HG02623 (cell line): ENCODE results near the gene IRF8.
"Not testable (repeated sequence)": the region's sequence is repeated elsewhere in the genome, so short reads cannot be mapped to it uniquely, and the experiment has no call there.

Experiments
- ATAC-seq: cut with Tn5 transposase; IDR thresholded peaks from one replicate; pipeline ENCODE4 v1.9.1; 2021; ENCODE audit warnings: moderate library complexity; ENCODE audit not compliant: unreplicated experiment

Gene IRF8

DNA sequence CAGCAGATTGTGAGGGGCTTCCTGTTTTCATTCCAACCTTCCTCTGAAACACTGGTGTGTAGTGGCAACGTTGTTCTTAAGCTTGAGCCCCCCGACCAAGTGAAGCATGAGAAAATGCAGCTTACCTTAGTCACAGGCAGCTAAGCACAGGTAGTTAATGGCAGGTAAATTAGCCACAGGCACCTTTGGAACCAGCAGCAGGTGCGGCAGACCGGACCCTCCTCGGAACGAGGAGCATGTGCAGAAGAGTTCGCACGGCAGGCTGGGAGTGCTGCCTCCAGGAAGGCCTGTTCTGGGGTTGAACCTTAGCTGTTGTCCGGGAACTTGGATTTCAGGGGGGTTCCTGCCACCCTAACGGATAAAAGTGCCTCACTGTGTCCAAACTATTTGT lies 7.2 kb upstream of the IRF8 start:
- no peak for ATAC-seq

DNA sequence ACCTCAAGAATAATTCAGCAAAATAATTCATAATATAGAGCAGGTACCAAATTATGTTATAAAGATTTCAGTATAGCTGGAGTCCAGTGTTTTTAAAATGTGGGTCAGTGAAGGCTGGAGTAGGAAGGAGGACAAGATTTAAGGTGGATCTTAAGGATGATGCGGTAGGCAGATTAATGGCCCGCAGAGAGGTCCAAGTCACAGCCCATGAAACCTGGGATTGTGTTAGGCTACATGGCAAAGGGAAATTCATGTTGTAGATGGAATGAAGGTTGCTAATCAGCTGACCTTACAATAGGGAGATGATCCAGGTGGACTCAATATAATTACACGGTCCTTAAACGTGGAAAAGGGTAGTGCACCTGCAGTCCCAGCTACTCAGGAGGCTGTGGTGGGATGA lies 6.2 kb upstream of the IRF8 start:
- no peak for ATAC-seq

GRCh38 chr16:85894266-85894665 lies 4.7 kb upstream of the IRF8 start:
- no peak for ATAC-seq

- ATAC-seq = no peak
These were observed 1.6 kb upstream of the IRF8 start for GRCh38 chr16:85897382-85897781.

DNA sequence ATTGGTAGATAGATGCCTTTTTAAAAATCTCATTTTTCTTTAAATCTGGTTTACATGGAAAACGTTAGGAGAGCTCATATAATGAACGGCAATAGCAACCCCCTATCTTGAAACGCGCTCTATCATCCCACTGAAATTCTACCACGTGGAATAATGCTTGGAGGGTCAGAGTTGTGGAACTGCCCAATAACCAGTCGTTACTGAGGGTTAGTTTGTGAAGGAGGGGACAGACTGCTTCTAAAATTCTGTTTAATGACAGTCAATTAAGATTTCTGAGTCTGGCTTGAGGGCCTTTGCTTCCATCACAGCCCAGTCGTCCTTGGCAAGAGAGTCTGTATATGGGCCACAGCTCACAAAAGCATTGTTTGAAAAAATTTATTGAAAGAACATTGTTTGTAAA lies 482 bp downstream of the IRF8 start:
- no peak for ATAC-seq

DNA sequence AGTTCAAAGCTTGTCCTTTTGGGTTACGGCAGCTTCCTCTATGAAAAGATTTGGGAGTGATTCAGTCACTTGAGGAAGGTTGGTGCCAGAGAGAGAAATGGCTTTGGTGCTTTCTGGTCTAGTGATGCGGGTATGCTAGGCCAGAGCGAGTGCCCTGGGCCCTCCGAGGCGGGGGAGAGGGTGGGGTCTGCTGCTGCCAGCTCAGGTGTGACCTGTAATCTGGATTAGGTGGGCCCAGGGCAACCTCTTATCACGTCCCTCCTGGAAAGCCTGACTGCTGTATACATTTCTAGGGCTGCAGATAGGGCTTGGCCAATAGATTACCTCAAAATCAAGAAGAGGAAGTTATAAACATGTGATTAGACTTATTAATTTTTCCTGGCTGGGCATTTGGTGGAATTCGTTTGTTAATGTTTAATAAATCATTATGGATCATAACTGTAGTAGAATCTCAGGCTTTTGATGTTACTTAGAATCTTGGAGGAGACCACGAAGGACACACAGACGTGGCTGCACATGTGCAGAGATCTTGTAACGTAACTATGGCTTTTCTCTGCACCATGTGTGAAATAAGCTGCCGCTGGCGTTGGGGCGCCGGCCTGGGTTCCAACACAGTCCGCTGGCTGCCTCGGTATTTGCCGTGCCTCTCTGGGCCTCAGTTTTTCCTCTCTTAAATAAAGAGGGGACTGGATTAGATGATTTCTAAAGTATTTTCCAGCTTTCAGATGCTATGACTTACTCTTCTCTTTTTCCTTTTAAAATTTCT lies 1.2 kb downstream of the IRF8 start:
- no peak for ATAC-seq

GRCh38 chr16:85901110-85901509 lies 2.1 kb downstream of the IRF8 start:
- no peak for ATAC-seq

DNA sequence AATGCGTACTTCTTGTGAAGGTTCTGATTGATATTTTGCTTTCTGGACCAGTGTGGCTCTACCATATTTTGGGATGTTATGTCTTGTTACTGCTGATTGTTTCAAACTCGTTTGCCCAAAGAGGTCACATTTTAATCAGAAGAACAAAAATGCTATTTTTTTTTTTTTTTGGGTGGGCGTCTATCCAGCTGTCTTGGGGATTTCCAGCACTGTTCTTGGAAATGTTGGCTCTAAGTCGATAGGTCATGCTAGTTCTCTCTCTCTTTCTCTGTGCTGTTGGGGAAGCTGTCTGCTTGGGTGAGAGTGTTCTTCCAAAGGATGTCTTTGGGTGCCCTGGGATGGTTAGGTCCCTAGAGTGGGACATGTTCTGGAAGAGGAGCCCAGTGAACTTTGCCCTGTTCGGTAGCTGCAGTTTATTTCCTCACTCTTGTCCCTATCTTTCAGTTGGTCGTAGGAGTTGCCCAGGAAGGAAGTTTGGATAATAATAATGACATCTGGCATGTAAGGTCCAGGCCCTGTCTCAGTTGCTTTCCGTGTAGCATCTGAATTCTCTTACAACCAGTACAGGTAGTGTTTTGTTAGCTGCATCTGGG lies 2.9 kb downstream of the IRF8 start:
- ATAC-seq = no peak

DNA sequence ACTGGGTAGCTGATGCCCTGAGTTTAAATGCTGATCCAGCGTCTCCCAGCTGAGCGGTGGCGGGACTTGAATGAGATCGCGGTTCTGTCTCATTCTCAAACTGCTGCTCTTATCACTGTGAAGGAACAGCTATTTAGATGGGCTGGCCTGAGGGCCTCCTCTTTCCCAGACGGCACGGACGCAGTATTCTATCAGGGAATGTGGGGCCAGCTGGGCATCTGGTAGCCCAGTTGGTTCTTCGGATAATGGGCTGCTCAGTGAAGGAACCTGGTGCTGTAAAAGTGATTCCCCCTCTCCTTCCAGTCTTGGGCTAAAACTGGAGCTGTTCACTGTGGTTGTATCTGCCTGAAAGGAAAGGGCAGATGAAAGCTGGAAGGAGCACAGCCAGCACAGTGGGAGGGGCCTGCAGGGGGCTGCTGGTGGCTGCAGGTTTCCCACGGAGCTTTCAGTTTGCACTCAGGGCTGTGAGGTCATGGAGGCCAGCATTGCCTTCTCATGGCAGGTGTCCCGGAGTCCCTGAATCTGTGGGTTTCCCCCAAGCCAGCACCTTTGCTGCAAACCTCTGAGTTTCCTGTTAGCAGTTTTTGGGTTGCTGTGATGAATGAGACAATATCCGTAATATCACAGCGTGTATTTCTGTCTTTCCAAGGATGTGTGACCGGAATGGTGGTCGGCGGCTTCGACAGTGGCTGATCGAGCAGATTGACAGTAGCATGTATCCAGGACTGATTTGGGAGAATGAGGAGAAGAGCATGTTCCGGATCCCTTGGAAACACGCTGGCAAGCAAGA lies 3.6 kb downstream of the IRF8 start:
- ATAC-seq = no peak

GRCh38 chr16:85903559-85903958 lies 4.6 kb downstream of the IRF8 start:
- no peak for ATAC-seq

DNA sequence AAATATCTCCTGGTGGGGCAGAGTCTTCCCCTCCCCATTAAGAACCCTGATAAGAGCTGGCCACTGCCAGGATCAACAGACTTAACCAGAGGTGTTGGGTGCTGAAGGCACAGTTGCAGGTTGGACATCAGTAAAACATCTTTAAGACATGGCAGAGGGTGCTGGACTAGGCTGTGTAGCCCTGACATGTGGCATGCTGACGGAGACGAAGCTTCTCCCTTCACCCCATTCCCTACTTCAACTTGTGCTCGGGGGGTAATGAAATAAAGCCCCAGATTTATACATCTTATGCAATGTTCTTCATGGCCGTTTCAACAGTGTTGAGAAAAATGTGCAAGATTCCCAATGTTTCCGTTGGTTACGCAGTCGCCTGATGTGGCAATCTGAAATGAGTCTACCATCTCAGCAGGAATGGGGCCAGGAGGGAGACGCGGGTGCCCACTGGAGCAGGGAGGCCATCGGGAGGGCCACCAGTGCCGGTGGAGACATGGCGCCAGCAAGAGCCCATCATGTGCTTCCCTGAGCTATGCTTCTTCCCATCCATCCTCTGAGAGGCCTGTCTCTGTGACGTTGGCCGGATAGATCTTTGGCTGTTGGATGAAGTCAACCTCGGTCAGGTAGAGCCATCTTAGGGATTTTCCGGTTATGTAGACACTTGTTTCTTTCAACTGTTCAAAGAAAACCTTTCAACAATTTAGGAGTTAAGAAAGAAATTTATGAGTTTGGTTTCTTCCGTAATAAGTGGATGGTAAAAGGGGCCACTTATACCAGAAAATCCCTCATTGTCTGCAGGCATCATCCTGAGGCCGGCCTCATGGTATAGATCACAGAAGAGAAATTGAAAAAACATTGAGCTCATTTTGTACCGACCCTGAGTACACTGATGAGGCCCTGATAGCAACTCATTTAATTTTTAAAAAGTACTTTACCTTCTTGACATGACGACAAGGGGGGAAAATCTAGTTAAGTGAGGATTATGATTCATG lies 6.4 kb downstream of the IRF8 start:
- no peak for ATAC-seq

GRCh38 chr16:85906349-85906748 lies 7.4 kb downstream of the IRF8 start:
- no peak for ATAC-seq

DNA sequence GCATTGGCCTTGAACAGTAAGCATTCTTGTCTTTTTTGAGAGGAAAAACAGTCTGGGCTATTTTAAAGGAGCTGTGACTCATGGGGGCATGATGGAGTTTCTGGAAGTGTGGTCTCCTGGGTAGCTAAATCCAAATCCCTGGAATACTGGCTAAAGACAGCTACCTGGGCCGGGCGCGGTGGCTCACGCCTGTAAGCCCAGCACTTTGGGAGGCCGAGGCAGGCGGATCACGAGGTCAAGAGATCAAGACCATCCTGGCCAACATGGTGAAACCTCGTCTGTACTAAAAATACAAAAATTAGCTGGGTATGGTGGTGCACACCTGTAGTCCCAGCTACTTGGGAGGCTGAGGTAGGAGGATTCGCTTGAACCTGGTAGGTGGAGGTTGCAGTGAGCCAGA lies 8.3 kb downstream of the IRF8 start:
- not testable (repeated sequence) for ATAC-seq

DNA sequence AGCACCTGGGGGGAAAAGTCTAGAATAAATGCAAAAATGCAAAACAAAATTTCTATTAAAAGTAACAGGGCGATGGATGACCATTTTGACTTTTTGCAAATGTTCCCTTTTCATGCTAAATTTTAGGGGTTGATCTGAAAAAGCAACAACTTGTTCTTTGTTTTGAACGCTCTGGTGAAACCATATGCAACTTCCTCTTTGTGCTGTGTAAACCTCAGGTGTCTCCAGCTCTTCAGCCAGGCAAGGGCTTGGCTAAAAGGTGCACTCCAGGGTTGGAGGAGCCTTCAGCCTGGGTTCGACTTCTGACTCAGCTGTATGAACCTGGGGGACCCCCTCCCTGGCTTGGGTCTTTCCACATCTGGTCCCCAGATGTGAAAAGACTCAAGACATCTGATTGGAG lies 9.5 kb downstream of the IRF8 start:
- ATAC-seq = peak; percentile 52

GRCh38 chr16:85908889-85909589 lies 10.1 kb downstream of the IRF8 start:
- ATAC-seq = no peak

- ATAC-seq = no peak
These were observed 11.2 kb downstream of the IRF8 start for GRCh38 chr16:85909932-85910853.

DNA sequence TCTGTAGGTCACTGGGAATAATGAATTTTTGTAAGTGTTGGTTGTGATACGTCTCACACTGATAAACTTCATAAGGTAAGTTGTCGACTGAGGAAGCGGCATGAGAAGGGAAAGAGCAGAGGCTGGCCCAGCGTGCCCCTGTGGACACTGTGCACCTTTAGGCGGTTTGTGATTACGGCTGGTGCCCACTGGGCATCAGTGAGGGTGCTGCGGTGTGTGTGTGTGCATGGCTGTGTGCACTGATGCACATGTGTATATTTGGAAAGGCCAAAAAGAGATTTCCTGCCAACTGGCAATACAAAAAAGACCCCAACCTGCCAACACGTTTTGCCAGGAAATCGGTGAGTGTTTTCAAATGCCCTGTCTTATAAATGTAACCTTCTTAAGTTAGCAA lies 11.9 kb downstream of the IRF8 start:
- no peak for ATAC-seq

GRCh38 chr16:85911251-85911930 lies 12.4 kb downstream of the IRF8 start:
- ATAC-seq = no peak
